Loucy (cell line): ENCODE measurements around the gene AGPAT3.

Source experiments
- EZH2phosphoT487 ChIP-seq: fragments of 200-600 bp; IDR thresholded peaks from 2 replicates; pipeline ENCODE4 v1.6.1; 2018; ENCODE audit warnings: antibody characterized with exemption, mild to moderate bottlenecking, moderate library complexity, borderline replicate concordance
- TF ChIP-seq, protein P1 (sequence below): fragments of 200-600 bp; sonication (generic); conservative IDR thresholded peaks from 2 replicates; pipeline ENCODE4 v1.5.1; 2014; ENCODE audit warnings: mild to moderate bottlenecking, antibody characterized with exemption, low read length

DNA sequence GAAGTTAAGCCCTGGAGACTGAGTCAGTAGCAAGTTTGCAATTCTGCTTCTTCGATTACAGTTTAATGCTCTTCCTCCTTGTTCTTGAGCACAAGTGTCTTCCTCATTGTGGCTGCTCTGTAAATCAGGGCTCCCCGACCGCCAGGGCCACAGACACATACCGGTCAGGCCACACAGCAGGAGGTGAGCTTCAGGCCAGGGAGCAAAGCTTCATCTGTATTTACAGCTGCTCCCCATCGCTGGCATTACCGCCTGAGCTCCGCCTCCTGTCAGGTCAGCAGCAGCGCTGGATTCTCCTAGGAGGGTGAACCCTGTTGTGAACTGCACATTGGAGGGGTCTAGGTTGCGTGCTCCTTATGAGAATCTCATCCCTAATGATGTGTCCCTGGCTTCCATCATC is 145.4 kb downstream of the AGPAT3 start:
- TF ChIP-seq, protein P1, sequence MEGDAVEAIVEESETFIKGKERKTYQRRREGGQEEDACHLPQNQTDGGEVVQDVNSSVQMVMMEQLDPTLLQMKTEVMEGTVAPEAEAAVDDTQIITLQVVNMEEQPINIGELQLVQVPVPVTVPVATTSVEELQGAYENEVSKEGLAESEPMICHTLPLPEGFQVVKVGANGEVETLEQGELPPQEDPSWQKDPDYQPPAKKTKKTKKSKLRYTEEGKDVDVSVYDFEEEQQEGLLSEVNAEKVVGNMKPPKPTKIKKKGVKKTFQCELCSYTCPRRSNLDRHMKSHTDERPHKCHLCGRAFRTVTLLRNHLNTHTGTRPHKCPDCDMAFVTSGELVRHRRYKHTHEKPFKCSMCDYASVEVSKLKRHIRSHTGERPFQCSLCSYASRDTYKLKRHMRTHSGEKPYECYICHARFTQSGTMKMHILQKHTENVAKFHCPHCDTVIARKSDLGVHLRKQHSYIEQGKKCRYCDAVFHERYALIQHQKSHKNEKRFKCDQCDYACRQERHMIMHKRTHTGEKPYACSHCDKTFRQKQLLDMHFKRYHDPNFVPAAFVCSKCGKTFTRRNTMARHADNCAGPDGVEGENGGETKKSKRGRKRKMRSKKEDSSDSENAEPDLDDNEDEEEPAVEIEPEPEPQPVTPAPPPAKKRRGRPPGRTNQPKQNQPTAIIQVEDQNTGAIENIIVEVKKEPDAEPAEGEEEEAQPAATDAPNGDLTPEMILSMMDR: no peak
- no peak for TF ChIP-seq EZH2phosphoT487
